HG03354 (cell line): ENCODE data around the gene CPAMD8.
"Not testable (repeated sequence)": the region's sequence is repeated elsewhere in the genome, so short reads cannot be mapped to it uniquely, and the experiment has no call there.

ENCODE experiments used
- ATAC-seq: cut with Tn5 transposase; IDR thresholded peaks from one replicate; pipeline ENCODE4 v1.9.1; 2021; ENCODE audit warnings: mild to moderate bottlenecking; ENCODE audit not compliant: unreplicated experiment, poor library complexity, severe bottlenecking

Gene CPAMD8

DNA sequence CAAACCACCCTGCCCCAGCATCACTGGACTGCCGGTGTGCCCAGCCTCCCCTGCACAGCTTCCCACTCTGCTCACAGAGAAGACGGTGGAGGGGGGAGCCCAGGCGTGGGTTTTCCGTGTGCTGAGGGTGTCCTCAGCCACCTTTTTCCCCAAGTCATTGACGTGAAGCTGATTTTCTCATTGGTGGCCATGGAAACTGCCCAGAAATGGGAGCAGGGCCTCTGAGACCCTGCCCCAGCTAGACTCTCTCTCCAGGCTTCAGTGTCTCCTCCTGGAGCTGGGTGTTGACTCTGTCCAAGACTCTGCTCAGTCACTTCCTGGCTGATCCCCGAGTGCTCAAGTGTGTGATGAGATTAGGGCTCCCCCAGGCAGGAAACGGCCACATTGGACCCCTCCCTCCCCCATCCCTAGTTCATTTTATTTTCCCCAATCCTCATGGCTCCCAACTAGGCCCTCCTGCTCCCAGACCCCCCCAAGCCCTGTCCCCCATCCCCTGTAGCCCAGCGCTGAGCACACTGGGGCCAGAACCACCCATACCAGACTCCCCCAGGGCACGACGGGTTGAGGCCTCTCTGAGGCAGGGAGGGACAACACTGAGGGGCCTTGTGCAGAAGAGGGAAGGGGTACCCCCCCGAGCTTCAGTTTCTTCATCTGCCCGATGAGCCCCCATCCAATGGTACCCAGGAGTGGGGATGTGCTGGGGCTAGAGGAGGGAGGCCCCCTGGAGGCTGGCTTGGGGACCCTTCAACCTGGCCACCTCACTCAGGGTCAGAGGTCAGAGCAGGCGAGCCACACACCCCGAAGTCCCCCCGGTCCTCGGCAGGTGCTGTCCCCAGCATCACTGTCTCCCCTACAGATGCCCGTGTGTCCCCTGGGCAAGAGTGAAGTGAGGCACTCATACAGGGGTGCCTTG is 139.0 kb downstream of the CPAMD8 start:
- no peak for ATAC-seq

DNA sequence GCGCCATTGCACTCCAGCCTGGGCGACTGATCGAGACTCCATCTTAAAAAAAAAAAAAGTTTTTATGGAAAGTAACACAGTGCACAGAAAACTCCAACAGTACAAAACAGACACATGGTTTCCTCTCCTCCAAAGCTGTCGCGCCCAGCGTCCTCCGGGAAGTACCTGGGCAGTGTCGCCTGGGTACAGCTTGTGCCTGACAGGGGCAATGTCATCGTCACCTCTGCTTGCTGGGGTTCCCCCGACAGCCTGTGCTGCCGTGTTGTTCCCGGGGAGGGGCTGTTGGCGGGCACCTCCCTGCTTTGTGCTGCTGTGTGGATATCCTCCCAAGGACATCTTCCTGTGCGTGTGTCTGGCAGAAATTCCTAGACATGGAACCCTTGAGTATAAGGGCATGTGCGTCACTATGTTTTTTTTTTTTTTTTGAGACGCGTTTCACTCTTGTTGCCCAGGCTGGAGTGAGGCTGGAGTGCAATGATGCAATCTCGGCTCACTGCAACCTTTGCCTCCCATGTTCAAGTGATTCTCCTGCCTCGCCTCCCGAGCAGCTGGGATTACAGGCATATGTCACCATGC is 140.2 kb downstream of the CPAMD8 start:
- no peak for ATAC-seq

DNA sequence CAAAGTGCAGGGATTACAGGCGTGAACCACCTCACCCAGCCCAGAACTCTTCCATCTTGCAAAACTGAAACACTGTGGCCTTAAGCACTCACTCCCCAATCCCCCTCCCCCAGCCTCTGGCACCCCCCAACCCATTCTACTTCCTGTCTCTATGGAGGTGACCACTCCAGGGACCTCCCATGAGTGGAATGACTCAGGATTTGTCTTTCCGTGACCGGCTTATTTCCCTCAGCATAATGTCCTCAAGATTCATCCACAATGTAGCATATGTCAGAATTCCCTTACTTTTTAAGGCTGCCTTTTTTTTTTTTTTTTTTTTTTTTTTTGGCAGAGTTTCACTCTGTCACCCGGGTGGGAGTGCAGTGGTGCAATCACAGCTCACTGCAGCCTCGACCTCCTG is 141.4 kb downstream of the CPAMD8 start:
- no peak for ATAC-seq

DNA sequence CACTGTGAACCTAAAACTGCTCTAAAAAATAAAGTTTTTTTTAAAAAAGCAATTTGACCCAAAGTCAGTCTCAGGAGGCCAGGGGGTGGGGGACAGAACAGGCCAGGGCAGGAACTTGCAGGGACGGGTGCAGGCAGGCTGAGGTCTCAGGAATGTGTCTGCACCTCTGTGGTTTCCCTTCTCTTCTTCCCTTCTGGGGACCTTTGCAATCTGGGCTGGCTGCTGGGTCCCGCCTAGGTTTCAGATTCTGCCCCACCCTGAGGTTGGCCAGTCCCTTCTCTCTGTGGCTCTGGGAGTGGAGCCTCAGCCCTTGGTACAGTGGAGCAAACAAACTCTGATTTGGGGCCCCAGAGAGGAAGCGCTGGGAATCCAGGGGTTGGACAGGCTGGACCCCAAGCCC is 143.1 kb downstream of the CPAMD8 start:
- ATAC-seq = no peak

DNA sequence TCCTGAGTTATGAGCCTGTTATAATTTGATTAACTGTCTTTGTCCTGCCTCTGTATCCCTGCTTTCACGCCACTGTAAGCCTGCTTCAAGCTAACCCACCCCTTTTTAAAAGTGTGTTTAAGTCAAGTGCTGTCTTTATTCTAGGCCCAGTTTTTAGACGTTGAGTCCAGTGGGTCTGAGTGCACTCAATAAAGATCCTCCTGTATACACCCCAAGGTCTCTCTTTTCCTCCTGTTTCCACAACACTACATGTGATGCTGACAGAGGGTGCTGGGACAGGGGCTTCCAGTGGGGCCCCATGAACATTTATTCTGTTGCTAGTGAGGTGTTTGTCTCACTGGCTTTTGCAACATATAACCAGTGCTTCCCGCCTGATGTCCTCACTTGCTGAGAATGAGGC is 144.5 kb downstream of the CPAMD8 start:
- ATAC-seq = no peak

DNA sequence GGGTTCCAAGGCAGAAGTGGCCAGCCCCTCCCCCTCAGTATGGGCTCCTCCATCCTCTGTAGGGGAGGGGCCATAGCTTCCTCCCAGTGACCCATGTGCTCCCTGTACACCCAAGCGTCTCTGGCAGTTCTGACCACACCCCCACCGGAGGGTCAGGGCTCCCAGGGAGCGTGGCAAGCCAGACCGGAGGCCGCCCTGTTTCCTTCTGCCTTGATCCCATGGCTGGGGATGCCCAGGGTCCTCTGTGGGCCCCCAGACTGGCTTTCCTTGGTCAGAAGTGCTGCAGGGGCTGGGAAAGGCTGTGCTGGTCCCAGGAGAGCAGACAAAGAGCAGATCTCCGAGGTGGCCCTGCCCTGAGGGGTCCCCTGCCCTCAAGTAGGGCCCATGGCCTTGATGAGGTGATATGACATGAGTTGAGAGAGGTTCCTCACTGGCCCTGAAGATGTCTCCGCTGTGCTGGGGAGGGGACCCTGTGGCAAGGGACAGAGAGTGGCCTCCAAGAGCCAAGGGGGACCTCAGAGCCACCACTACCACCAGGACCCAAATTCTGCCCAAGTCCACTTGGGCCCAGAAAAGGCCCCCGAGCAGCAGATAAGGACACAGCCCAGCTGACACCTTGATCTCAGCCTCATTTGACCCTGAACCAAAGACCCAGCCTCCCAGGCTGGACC is 145.6 kb downstream of the CPAMD8 start:
- no peak for ATAC-seq

DNA sequence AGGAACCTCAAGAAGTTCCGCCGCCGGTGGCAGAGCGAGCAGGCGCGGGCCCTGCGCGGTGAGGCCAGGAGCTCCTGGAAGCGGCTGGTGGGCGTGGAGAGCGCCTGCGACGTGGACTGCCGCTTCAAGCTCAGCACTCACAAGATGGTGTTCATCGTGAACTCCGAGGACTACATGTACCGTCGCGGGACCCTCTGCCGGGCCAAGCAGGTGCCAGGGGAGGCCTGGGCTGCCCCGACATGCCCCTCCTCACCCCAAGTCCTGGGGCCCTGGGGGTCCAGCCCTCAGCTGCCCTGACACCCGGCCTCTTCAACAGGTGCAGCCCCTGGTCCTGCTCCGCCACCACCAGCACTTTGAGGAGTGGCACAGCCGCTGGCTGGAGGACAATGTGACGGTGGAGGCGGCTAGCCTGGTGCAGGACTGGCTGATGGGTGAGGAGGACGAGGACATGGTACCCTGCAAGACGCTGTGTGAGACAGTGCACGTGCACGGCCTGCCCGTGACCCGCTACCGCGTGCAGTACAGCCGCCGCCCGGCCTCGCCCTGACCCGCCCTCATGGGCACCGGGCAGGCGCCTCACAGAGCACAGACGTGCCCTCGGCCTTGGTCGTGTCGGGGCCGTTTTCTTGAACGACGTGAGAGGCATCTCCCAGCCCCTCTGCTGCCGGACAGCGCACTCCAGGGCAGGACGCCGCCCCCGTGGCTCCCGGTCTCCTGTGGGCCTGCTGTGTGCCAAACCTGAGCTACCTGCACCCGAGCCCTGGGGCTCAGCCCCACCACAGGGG is 148.2 kb downstream of the CPAMD8 start:
- no peak for ATAC-seq

DNA sequence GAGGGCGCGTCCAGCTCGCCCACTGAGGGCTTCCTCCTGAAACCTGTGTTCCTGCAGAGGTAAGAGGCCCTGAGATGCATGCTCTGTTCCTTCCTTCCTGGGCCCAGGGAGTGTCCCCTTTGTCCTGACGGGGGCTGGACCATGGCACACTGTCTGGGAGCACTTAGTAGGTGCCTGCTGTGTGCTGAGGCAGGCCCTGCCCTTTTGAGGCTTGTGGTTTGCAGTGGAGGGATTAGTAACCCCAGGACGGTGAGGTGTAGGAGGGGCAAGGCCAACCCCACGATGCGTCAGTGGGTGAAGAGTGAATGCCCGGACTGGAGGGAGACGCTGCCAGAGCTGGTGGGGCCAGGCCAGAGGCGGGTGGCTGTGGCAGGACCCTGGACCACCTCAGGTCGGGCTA is 149.0 kb downstream of the CPAMD8 start:
- no peak for ATAC-seq

DNA sequence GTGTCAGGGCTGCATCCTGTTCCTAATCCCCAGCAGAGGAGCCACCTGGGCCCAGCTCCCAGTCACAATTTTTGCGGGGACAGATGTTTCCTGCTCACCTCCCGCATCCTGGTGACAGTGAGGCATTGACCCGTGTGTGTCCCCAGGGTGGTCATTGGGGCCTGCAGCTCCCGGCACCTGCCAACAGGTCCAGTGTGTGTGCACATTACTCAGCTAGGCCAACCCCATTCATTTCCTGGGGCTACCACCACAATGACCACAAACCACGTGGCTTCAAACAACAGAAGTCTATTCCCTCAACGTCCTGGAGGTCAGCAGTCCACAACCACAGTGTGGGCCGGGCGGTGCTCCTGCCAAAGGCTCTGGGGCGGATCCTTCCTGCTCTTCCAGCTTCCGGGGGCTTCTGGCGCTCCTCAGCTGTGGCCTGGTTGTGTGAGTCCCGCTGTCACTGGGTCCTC is 149.7 kb downstream of the CPAMD8 start:
- ATAC-seq = no peak

DNA sequence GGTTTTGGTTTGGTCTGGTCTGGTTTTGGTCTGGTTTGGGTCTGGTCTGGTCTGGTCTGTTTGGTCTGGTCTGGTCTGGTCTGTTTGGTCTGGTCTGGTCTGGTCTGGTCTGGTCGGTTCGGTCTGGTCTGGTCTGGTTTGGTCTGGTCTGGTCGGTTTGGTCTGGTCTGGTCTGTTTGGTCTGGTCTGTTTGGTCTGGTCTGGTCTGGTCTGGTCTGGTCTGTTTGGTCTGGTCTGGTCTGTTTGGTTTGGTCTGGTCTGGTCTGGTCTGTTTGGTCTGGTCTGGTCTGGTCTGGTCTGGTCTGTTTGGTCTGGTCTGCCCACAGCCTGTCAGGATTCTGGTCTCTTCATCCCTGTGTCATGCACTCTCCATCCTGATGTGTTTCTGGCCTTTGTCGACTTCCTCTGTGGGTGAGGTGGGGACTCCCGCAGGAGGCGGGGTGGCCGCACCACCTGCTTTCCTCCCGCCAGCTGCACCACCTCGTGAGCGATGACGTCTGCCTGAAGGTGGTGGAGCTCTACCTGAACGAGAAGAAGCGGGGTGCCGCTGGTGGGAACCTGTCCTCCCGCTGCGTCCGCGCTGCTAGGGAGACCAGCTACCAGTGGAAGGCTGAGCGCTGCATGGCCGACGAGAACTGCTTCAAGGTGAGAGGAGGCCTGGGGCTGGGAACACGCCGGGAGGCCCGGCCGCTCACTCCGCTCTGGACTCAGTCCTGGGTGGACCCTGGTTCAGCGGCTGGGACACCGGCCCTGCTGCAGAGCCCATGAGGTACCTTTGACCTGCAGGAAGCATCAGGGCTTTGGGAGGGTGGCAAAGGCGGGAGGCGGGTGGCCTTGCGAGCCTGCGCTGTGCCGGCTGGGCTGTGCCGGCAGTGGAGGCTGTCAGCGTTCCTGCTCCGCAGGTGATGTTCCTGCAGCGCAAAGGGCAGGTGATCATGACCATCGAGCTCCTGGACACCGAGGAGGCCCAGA is 150.7 kb downstream of the CPAMD8 start:
- no peak for ATAC-seq

DNA sequence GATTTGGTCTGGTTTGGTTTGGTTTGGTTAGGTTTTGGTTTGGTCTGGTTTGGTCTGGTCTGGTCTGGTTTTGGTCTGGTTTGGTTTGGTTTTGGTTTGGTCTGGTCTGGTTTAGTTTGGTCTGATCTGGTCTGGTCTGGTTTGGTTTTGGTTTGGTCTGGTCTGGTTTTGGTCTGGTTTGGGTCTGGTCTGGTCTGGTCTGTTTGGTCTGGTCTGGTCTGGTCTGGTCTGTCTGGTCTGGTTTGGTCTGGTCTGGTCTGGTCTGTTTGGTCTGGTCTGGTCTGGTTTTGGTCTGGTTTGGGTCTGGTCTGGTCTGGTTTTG is 151.7 kb downstream of the CPAMD8 start:
- ATAC-seq = not testable (repeated sequence)

DNA sequence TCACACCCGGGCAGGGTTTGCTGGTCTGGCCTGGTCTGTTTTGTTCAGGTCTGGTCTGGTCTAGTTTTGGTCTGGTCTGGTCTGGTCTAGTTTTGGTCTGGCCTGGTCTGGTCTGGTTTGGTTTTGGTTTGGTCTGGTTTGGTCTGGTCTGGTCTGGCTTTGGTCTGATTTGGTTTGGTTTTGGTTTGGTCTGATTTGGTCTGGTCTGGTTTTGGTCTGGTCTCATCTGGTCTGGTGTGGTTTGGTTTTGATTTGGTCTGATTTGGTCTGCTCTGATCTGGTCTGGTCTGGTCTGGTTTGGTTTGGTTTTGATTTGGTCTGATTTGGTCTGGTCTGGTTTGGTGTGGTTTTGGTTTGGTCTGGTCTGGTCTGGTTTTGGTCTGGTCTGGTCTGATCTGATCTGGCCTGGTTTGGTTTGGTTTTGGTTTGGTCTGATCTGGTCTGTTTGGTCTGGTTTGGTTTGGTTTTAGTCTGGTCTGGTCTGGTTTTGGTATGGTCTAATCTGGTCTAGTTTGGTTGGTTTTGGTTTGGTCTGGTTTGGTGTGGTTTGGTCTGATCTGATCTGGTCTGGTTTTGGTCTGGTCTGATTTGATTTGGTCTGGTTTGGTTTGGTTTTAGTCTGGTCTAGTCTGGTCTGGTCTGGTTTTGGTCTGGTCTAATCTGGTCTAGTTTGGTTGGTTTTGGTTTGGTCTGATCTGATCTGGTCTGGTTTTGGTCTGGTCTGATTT is 152.2 kb downstream of the CPAMD8 start:
- no peak for ATAC-seq

DNA sequence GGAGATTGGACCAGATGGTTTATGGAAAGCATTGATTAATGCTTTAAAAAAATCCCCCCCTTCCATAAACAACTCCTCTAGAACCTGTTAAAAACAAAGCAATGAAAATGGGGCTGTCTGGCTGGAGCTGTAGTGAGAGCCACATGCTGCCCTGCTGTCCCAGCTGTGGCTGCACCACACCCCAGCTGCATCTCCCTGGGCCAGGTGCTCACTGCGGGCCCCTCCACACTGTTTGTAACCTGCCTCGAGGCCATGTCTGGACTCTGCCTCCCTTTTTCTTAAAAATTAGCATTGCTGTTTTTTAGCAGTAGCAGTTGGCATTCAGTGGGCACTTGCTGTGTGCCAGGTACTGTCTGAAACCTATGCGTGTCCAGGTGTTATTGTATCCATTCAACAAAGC is 153.0 kb downstream of the CPAMD8 start:
- no peak for ATAC-seq

DNA sequence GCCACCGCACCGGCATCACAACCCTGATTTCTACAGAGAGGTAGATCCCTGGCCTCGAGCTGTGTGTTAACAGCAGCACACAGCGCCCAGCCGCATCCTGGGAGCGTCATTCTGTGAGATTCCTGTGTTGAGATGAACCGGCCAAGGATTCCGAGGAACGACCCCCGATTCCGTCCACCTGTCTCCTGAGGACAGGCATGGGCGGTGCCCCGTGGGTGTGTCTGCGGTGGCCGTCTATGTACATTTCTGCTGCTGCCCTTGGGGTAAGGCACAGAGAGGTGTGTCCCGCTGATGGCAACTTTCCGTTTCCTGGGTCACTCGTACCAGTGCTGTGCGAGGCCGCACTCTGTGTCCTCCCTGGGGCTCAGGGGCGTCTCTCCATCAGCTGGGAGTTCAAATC is 153.9 kb downstream of the CPAMD8 start:
- no peak for ATAC-seq

DNA sequence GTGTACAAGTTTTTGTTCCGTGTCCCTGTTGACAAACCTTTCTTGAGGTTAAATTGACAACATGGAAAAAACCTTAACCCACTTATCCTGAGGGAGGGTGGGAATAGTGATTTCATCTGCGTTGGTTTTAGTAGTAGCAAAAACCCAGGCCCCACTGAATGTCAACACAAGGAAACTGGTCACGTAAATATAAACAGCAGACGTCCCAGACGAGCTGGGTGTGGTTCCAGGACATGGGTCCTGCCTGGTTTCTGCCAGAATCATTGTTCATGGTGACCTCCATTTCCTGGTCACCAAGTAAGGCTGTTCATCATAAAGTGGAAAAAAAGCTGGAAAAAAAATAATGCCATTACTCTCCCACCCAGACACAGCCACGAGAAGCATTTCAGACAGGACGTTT is 154.7 kb downstream of the CPAMD8 start:
- no peak for ATAC-seq

DNA sequence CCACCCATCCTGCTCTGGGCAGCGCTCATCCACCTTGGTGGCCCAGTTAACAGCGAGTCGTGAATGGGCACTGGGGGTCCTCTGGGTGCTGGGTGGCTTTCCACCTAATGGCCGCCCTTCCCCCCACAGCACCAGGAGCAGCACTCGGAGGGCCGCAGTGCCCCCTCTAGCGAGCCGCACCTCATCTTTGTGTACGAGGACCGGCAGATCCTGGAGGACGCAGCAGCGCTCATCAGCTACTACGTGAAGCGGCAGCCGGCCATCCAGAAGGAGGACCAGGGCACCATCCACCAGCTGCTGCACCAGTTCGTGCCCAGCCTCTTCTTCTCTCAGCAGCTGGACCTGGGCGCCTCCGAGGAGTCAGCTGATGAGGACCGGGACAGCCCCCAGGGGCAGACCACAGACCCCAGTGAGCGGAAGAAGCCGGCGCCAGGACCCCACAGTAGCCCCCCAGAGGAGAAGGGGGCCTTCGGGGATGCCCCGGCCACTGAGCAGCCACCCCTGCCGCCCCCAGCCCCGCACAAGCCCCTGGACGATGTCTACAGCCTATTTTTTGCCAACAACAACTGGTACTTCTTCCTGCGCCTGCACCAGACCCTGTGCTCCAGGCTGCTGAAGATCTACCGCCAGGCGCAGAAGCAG is 157.2 kb downstream of the CPAMD8 start:
- no peak for ATAC-seq

DNA sequence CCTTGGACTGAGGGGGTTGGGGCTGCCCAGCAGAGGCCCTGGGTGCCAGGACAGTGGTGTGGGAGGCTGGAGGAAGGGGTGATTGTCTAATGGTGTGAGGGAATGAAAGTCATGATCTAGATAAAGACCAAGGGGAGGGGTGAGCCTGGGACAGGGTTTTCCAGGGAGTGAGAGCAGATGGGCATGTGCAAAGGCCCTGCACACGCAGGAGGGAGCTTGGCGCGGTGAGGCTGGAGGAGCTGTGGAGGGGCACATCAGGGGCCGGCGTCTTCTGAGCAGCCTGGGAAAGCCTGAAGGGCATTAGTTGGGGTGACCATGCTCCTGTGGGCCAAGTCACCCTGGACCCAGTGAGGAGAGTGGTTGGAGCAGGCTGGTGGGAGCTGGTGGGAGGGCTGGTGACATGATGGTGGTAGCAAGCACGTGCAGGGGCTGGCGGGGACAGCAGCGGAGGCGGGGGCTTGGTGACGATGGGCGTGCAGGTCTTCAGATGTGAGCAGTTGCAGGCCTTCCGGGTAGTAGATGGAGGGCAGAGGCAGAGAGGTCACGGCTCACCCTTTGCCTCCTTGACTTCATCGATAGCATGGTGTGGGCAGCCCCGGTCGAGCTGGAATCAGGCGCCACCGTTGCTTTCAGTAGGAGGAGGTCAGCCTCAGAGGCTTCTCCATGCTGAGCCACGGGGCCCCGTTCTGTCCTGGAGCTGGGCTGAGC is 158.0 kb downstream of the CPAMD8 start:
- ATAC-seq = no peak
